CD14-positive monocyte (primary cell): Measurements from ENCODE around the gene C12orf56. TPM values are rescaled to one million over a fixed set of nuclear protein-coding genes. Genes with fewer than 3 reads are reported as not detected.

Source experiments
- DNase-seq, 3 donors: peaks; one replicate each; pipeline ENCODE4 v3.0.0-alpha.2; 2011 to 2022
- H2AFZ ChIP-seq: 2 replicates; pipeline ENCODE4 v1.6.0; 2012; ENCODE audit warnings: mild to moderate bottlenecking, low read depth, low read length, inconsistent platforms; ENCODE audit not compliant: insufficient read depth, poor library complexity, severe bottlenecking
- H3K27ac ChIP-seq, 2 donors: 1 replicate in 1 of 2; 2 replicates in 1 of 2; pipeline ENCODE4 v1.5.1; 2012 to 2013; ENCODE audit warnings: low read length in 2 of 2, control low read depth in 1 of 2, inconsistent platforms in 1 of 2, low read depth in 1 of 2, mild to moderate bottlenecking in 1 of 2
- H3K27me3 ChIP-seq, 2 donors: one replicate each; pipeline versions ENCODE4 v1.6.0 to v1.6.1; 2011 to 2013; ENCODE audit warnings: low read length in 2 of 2; ENCODE audit not compliant: control insufficient read depth in 2 of 2, insufficient read depth in 2 of 2
- H3K36me3 ChIP-seq, 2 donors: replicated peaks in 1 of 2; 1 replicate in 1 of 2; 2 replicates in 1 of 2; pipeline versions ENCODE4 v1.5.1 to v1.6.1; 2012 to 2013; ENCODE audit warnings: low read length in 2 of 2, control low read depth in 1 of 2, inconsistent platforms in 1 of 2, mild to moderate bottlenecking in 1 of 2; ENCODE audit not compliant: insufficient read depth in 2 of 2, control insufficient read depth in 1 of 2
- H3K4me1 ChIP-seq, 2 donors: 1 replicate in 1 of 2; 2 replicates in 1 of 2; pipeline versions ENCODE4 v1.5.1 to v1.6.1; 2012 to 2013; ENCODE audit warnings: low read length in 2 of 2, control low read depth in 1 of 2, inconsistent platforms in 1 of 2, mild to moderate bottlenecking in 1 of 2, moderate library complexity in 1 of 2; ENCODE audit not compliant: insufficient read depth in 2 of 2, control insufficient read depth in 1 of 2
- H3K4me2 ChIP-seq: replicated peaks from 2 replicates; pipeline ENCODE3; 2012; ENCODE audit warnings: low read length, moderate library complexity, mild to moderate bottlenecking; ENCODE audit not compliant: poor library complexity, severe bottlenecking; ENCODE audit errors: extremely low read depth
- H3K4me3 ChIP-seq, 3 experiments: fragments of 200-600 bp in 1 of 3; sonication (generic) in 1 of 3; replicated peaks in 1 of 3; 1 replicate in 2 of 3; 2 replicates in 1 of 3; pipeline ENCODE4 v1.5.1; 2011 to 2013; ENCODE audit warnings: low read length in 3 of 3, mild to moderate bottlenecking in 3 of 3, control low read depth in 2 of 3, low read depth in 2 of 3, inconsistent platforms in 1 of 3, moderate library complexity in 1 of 3
- H3K79me2 ChIP-seq: 2 replicates; pipeline ENCODE4 v1.6.0; 2012; ENCODE audit warnings: mild to moderate bottlenecking, control low read depth, inconsistent platforms, low read length, moderate library complexity; ENCODE audit not compliant: insufficient read depth
- H3K9ac ChIP-seq: 2 replicates; pipeline ENCODE4 v1.6.0; 2017; ENCODE audit warnings: low read length, mild to moderate bottlenecking; ENCODE audit not compliant: insufficient read depth, poor library complexity, severe bottlenecking
- H3K9me3 ChIP-seq, 2 donors: replicated peaks in 1 of 2; 1 replicate in 1 of 2; 2 replicates in 1 of 2; pipeline versions ENCODE4 v1.5.1 to v1.6.1; 2012 to 2013; ENCODE audit warnings: low read length in 2 of 2, control low read depth in 1 of 2; ENCODE audit not compliant: control insufficient read depth in 1 of 2, insufficient read depth in 1 of 2
- H4K20me1 ChIP-seq: 2 replicates; pipeline ENCODE4 v1.6.0; 2012; ENCODE audit warnings: mild to moderate bottlenecking, low read length, control low read depth, moderate library complexity; ENCODE audit not compliant: insufficient read depth
- H3K27ac Mint-ChIP-seq, 7 donors: one replicate each; pipeline ENCODE4 v1.8.0; 2020; ENCODE audit warnings: mild to moderate bottlenecking in 7 of 7, mixed read lengths in 7 of 7, moderate library complexity in 6 of 7, inconsistent platforms in 2 of 7
- H3K27me3 Mint-ChIP-seq, 3 donors: one replicate each; pipeline ENCODE4 v1.8.0; 2021 to 2022; ENCODE audit warnings: low read depth in 3 of 3, mild to moderate bottlenecking in 3 of 3, mixed read lengths in 3 of 3, moderate library complexity in 3 of 3, inconsistent platforms in 1 of 3
- H3K36me3 Mint-ChIP-seq, 2 donors: one replicate each; pipeline ENCODE4 v1.8.0; 2020; ENCODE audit warnings: mixed read lengths in 2 of 2, inconsistent platforms in 1 of 2, mild to moderate bottlenecking in 1 of 2
- H3K4me1 Mint-ChIP-seq: one replicate; pipeline ENCODE4 v1.8.0; 2020; ENCODE audit warnings: mild to moderate bottlenecking, mixed read lengths
- H3K4me3 Mint-ChIP-seq, 2 donors: one replicate each; pipeline ENCODE4 v1.8.0; 2020; ENCODE audit warnings: mild to moderate bottlenecking in 2 of 2, mixed read lengths in 2 of 2, moderate library complexity in 1 of 2
- H3K9me3 Mint-ChIP-seq, 7 donors: one replicate each; pipeline ENCODE4 v1.8.0; 2020 to 2022; ENCODE audit warnings: mixed read lengths in 7 of 7, mild to moderate bottlenecking in 6 of 7, moderate library complexity in 6 of 7, inconsistent platforms in 2 of 7
- WGBS: methylation state at CpG from one replicate; pipeline ENCODE4 v1.1.5; 2013; ENCODE audit warnings: missing lambda C conversion rate; ENCODE audit not compliant: insufficient coverage; 5-methylcytosine and 5-hydroxymethylcytosine counted together
- intact Hi-C, 2 donors: fragments of 100-400 bp; cut with micrococcal nuclease; formaldehyde crosslinking; loops; one replicate each; pipeline versions ENCODE4 v1.15.0 to v1.15.1; 2023
- polyA plus RNA-seq, 3 donors: library from polyadenylated mRNA; depleted of rRNA in 1 of 3; unstranded in 2 of 3; stranded (reverse) in 1 of 3; fragments of 300-500 nt in 2 of 3; fragments of >200 nt in 1 of 3; fragmentation: Illumina TruSeq in 2 of 3; gene quantifications; 1 replicate in 2 of 3; 2 replicates in 1 of 3; pipeline ENCODE4 v1.2.3, GENCODE V29; 2012 to 2021
- TF ChIP-seq, protein P1 (sequence below): fragments of 200-600 bp; IDR thresholded peaks from one replicate; pipeline ENCODE4 v1.8.0; 2022; ENCODE audit warnings: antibody characterized with exemption, mild to moderate bottlenecking

The C12orf56 gene
- polyA plus RNA-seq, 3 donors = not detected

GRCh38 chr12:64402181-64402580 is 11.6 kb upstream of the C12orf56 start:
- no peaks in the 10 kb centered on the region for H3K27me3 ChIP-seq
- H3K79me2 ChIP-seq = peaks cover 27% of the 10 kb centered on the region
- H2AFZ ChIP-seq = peak overlapping the region; percentile 30
- no peaks in the 10 kb centered on the region for H3K9me3 ChIP-seq
- no peak overlapping the region for H3K9ac ChIP-seq
- no peaks in the 10 kb centered on the region for H3K36me3 ChIP-seq
- Mint-ChIP-seq H3K4me3 (no peak overlapping the region), H3K9me3 (peaks cover 0 to 3% (median 0%) of the 10 kb centered on the region in 7 donors), H3K27me3 (peaks cover 6 to 9% (median 6%) of the 10 kb centered on the region in 3 donors), H3K4me1 (peaks cover 12% of the 10 kb centered on the region), H3K27ac (no peak overlapping the region), H3K36me3 (no peaks in the 10 kb centered on the region)
- TF ChIP-seq, protein P1, sequence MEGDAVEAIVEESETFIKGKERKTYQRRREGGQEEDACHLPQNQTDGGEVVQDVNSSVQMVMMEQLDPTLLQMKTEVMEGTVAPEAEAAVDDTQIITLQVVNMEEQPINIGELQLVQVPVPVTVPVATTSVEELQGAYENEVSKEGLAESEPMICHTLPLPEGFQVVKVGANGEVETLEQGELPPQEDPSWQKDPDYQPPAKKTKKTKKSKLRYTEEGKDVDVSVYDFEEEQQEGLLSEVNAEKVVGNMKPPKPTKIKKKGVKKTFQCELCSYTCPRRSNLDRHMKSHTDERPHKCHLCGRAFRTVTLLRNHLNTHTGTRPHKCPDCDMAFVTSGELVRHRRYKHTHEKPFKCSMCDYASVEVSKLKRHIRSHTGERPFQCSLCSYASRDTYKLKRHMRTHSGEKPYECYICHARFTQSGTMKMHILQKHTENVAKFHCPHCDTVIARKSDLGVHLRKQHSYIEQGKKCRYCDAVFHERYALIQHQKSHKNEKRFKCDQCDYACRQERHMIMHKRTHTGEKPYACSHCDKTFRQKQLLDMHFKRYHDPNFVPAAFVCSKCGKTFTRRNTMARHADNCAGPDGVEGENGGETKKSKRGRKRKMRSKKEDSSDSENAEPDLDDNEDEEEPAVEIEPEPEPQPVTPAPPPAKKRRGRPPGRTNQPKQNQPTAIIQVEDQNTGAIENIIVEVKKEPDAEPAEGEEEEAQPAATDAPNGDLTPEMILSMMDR = no peak
- WGBS = 100% methylated on average over 1 of the region's 5 CpGs
- intact Hi-C loops = loop anchor here (5.0 to 10.0 kb wide), 5 partner anchors 50 to 557 kb away; partner anchors contain the start of genes TBK1 (in 2 of the 2), KICS2 (in 1 of the 2) and SRGAP1 (in 1 of the 2)
- no peak overlapping the region for H3K4me2 ChIP-seq
- DNase-seq = no peak
- H3K27ac ChIP-seq = no peak overlapping the region
- H3K4me3 ChIP-seq = no peak overlapping the region
- H4K20me1 ChIP-seq = no peaks in the 10 kb centered on the region
- peaks cover 13 to 18% of the 10 kb centered on the region in 2 donors for H3K4me1 ChIP-seq

DNA sequence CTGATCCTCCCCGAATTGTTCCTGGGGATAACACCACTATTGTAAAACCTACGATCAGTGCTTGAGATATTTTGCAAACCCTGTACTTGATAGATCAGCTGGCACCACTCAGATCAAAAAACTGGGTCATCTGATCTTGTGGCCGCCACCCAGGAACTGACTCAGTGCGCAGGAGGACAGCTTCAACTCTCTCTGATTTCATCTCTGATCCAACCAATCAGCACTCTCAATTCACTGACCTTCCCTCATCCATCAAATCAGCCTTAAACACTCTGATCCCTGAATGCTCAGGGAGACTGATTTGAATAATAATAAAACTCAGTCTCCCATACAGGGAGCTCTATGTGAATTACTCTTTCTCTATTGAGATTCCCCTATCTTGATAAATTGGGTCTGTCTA is 9.5 kb upstream of the C12orf56 start:
- 80% methylated on average over 4 of the region's 4 CpGs for WGBS
- Histone ChIP-seq H4K20me1 (no peaks in the 10 kb centered on the region), H3K9ac (no peak overlapping the region), H3K27me3 (no peaks in the 10 kb centered on the region), H3K4me3 (no peak overlapping the region), H3K9me3 (no peaks in the 10 kb centered on the region), H3K4me1 (peaks cover 6 to 10% of the 10 kb centered on the region in 2 donors), H2AFZ (no peak overlapping the region), H3K79me2 (peaks cover 5% of the 10 kb centered on the region), H3K4me2 (no peak overlapping the region), H3K36me3 (no peaks in the 10 kb centered on the region), H3K27ac (no peak overlapping the region)
- Mint-ChIP-seq H3K9me3 (peaks cover 0 to 3% (median 0%) of the 10 kb centered on the region in 7 donors), H3K4me1 (peaks cover 2% of the 10 kb centered on the region), H3K27me3 (peaks cover 8 to 9% (median 8%) of the 10 kb centered on the region in 3 donors), H3K27ac (no peak overlapping the region), H3K36me3 (no peaks in the 10 kb centered on the region), H3K4me3 (no peak overlapping the region)
- TF ChIP-seq, protein P1 = no peak
- intact Hi-C loops = loop anchor here (5.0 to 10.0 kb wide), 5 partner anchors 52 to 555 kb away; partner anchors contain the start of genes TBK1 (in 2 of the 2), KICS2 (in 1 of the 2) and SRGAP1 (in 1 of the 2)
- DNase-seq = no peak
